Stimulated activated CD8-positive, alpha-beta memory T cell treated with anti-CD3 and anti-CD28 coated beads, Interleukin-12 subunit alpha, Interleukin-12 subunit beta, amount 100 ng/mL, for 24 hours (primary cell): ENCODE measurements around the gene CALM1.

Experiments used
- DNase-seq: peaks from one replicate; pipeline ENCODE4 v3.0.0-alpha.2; 2020; ENCODE audit errors: extremely low read depth

The CALM1 gene

GRCh38 chr14:90396341-90397339 lies at the start of gene CALM1:
TSS of gene CALM1 (plus strand) at chr14:90397029. CDS start at chr14:90397231, 202 bp downstream.
- DNase-seq = peak; percentile 84

GRCh38 chr14:90348270-90348669 lies 48.6 kb upstream of the CALM1 start:
- DNase-seq = no peak

GRCh38 chr14:90349739-90350138 lies 47.1 kb upstream of the CALM1 start:
- no peak for DNase-seq

DNA sequence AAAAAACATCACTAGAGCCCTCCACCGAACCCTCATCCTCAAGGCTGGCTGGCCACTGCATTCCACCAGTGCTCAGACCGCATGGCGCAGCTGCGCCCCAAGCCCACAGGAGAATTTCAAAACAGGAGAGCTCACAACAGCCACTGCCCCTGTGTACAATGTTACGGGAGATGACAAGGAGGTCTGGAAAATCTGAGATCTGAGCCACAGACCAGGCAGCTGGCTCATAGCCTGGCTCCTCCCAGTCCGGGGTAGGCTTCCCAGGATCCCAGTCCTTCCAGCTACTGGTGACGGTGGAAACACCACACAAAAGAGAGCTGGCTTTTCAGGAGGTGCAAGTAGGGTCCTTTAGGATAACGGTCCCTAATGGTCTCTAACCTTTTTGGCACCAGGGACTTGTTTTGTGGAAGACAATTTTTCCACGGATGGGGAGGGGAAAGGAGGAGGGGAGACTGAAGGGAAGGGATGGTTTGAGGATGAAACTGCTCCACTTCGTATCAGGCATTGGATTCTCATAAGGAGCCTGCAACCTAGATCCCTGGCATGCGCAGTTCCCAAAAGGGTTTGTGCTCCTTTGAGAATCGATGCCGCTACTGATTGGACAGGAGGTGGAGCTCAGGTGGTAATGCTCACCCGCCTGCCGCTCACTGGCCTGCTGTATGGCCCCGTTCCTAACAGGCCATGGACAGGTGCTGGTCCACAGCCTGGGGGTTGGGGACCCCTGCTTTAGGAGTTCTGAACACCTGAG lies 42.1 kb upstream of the CALM1 start:
- DNase-seq = no peak

- DNase-seq = no peak
Observed at GRCh38 chr14:90355540-90356518, 41.0 kb upstream of the CALM1 start.

GRCh38 chr14:90356925-90357324 lies 39.9 kb upstream of the CALM1 start:
- no peak for DNase-seq

DNA sequence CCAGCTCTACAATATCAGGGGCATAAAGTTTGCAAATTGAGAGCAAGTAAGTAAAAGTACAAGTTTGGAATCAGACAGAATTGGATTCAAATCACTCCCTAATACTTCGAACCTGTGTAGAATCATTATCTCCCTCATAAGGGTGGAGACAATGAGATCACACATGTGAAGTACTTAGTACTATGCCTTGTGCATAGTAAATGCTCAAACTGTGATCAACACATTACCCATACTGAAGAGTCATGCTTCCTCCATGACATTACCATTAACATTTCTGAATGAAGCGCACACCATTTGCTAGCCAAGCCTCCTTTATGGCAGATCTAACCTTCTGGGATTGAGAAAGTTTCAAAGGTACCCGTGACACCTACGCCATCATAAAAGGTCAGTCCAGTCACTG lies 38.5 kb upstream of the CALM1 start:
- no peak for DNase-seq

DNA sequence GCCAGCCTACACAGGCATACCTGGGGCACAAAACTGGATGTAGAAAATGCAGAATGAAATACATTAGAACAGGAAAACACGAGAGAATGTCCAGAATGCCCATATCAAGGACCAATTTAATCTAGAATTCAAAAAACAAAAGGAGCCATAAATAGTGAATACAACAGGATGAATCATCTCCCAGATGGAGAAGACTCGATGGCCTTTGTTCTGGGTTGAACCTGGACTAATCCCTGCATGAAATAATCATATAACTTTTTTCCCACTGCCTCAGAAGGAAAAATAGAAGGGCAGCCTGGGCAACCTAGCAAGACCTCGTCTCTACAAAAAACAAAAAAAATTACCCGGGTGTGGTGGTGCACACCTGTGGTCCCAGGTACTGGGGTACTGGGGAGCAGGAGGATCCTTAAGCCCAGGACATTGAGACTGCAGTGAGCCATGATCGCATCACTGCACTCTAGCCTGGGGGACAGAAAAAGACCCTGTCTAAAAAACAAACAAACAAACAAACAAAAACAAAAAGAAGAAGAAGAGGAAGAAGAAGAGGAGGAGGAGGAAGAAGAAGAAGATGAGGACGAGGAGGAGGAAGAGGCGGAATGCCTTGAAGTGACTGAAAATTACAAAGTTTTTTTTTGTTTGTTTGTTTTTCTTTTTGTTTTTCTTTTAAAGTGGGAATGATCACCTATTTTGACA lies 34.8 kb upstream of the CALM1 start:
- no peak for DNase-seq

- no peak for DNase-seq
Observed at GRCh38 chr14:90362558-90362896, 34.3 kb upstream of the CALM1 start.

DNA sequence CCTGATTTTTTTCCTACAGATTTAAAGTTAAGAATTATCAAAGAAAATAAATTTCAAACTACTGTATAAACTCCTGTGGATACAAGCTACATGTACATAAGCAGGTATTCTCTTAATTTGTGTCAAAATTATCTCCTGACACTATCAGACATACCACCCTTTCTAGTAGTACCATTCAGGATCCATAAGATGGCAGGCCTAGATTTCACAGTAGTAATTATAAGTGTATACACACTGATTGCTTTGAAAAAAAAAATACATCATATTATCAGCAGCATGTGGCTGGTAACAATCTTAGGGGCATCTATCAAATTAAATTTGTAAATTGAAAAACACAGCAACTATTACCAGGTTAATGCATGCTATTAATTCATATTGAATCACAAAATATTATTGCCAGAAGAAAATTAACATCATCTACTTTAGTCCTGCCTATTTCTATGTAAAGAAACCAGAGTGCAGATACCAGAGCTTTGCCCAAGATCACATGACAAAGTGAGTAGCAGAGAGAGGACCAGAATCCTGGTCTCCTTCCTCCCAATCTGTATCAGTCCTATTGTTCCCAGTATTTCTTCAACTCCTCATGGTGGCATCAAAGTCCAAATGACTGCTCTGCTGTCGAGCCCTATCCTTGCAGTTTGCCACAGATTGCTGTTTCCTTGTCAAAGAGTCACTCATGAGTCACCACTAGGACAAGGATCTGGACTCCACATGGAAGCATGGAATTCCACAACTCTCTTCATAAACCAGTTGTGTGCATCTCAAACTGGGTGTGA lies 27.7 kb upstream of the CALM1 start:
- DNase-seq = no peak

DNA sequence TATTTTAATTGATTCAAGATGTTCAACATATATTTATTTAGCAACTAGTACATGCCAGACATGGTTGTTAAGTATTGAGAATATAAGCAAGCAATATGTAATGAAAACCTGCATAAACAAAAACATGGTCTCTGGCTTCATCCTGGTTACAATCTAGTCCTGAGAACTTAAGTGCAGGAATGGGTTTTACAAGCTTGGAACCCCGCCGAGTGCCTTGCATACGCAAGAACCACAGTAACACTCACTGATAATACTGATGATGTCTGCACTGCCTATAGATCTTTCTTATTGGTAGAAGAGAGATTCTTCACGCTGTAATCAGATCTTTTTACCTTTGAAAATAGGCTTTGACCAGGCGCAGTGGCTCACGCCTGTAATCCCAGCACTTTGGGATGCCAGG lies 22.9 kb upstream of the CALM1 start:
- DNase-seq = no peak

GRCh38 chr14:90374813-90375212 lies 22.0 kb upstream of the CALM1 start:
- no peak for DNase-seq

GRCh38 chr14:90375934-90376333 lies 20.9 kb upstream of the CALM1 start:
- DNase-seq = no peak

DNA sequence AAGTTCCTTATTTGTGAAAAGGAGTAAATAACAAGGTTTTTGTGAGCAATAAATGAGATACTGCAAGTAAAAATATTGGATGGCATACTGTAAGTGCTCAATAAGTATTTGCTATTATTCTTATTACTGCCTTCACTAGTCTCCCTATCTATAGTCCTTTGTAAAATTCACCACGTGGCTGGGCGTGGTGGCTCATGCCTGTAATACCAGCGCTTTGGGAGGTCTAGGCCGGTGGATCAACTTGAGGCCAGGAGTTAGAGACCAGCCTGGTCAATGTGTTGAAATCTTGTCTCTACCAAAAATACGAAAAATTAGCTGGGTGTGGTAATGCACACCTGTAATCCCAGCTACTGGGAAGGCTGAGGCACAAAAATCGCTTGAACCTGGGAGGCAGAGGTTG lies 18.6 kb upstream of the CALM1 start:
- DNase-seq = no peak

DNA sequence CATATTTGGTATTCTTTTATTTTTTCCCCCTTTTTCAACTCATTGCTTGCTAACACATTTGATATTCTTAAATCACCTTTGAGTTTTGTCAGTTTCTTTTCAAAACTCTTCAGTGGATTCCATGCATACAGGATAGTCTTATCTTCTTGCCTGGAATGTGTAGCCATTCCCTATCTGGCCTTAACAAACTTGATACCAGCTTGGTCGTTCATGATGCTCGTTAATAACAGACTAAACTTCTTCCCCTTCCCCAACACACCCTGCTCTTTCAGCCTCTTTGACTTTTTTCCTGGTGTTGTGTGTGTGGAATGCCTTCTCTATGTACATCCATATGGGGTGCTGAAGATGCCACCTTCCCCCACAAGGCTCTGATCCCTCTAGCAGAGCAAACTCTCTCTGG lies 17.7 kb upstream of the CALM1 start:
- DNase-seq = no peak

GRCh38 chr14:90381011-90381786 lies 15.6 kb upstream of the CALM1 start:
- no peak for DNase-seq

DNA sequence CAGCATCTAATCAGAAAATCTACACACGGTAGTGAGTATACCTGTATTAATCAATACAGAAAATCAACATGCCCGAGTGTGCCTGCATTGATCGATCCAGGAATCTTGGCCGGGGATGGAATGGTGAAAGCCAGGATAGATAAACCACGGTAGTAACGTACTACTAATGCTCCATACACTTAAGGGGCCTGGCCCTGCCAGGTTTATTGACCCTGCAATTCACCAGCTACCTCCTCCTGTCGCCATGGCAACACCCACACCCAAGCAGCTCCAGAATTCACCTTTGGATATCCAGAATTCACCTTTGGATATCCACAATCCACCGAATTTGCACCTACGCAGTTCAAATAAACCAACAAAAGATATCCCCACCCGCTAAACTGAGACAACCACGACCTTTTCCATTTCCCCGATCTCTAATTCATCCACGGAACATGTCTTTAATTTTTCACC lies 14.8 kb upstream of the CALM1 start:
- no peak for DNase-seq

DNA sequence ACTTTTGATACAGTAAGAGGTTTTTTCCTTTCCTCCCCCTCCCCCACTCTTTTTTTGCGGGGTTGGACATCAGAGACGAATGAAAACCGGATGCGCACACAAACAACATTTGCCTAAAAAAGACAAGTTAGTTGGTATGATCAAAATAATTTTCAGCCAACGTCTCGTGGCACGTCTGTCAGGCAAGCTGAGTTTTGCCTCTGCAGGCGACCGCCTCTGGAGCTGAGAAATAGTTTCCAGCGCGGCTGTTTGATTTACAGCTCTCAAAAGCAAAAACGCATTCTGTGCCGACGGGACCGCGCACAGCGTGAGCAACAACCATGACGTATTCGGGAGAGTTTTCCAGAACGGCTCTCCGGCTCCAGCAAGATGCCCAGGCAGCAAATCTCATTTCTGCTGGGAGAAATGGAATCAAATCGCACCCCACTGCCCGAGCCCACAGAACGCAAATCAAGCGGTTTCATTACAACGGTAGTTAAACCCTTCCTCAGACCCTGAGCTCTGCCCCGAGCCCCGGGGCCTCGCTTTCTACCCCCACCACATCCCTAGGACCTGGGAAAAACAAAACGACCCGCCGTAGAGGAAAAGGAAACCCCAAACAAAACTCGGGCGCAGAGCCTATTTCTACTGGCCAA lies 14.2 kb upstream of the CALM1 start:
- no peak for DNase-seq

- DNase-seq = peak; percentile 96
Observed at GRCh38 chr14:90383126-90383730, 13.6 kb upstream of the CALM1 start.
